H1 (cell line): ENCODE data around the gene PDZRN3. TPM values are rescaled to one million over a fixed set of nuclear protein-coding genes. Genes with fewer than 3 reads are reported as not detected.

Experiments
- CTCF ChIA-PET: fragments of 300-600 bp; sonication (Branson Sonifier 250); formaldehyde crosslinking; loops from one replicate; lab custom pipeline; 2021; ENCODE audit not compliant: partially characterized antibody; lab: Charles Lee
- POLR2A ChIA-PET: fragments of 300-600 bp; sonication (Branson Sonifier 250); formaldehyde crosslinking; loops from one replicate; lab custom pipeline; 2021; ENCODE audit warnings: inconsistent platforms; ENCODE audit not compliant: partially characterized antibody; lab: Charles Lee
- DNase-seq, 2 experiments: peaks; one replicate each; pipeline versions ENCODE4 v3.0.0 to v3.0.0-alpha.2; 2010 to 2022; ENCODE audit warnings: low spot score in 2 of 2, low read depth in 1 of 2, mixed read lengths in 1 of 2
- FAIRE-seq: peaks from 2 replicates; lab custom pipeline; 2011; peaks lifted over from hg19 to GRCh38; lab: Jason Lieb, UNC
- H2AFZ ChIP-seq: 2 replicates; pipeline ENCODE4 v1.8.1; 2012; ENCODE audit warnings: low read length, inconsistent platforms
- H2AK5ac ChIP-seq: 2 replicates; pipeline ENCODE4 v1.6.1; 2013; ENCODE audit warnings: low read depth, low read length
- H2BK120ac ChIP-seq: replicated peaks from 2 replicates; pipeline ENCODE3; 2013; ENCODE audit warnings: low read depth, low read length, inconsistent platforms
- H2BK12ac ChIP-seq: 2 replicates; pipeline ENCODE4 v1.6.1; 2013; ENCODE audit warnings: low read depth, low read length
- H2BK15ac ChIP-seq: 2 replicates; pipeline ENCODE4 v1.6.1; 2013; ENCODE audit warnings: low read length
- H2BK20ac ChIP-seq: 2 replicates; pipeline ENCODE4 v1.6.1; 2013; ENCODE audit warnings: low read length
- H2BK5ac ChIP-seq: 2 replicates; pipeline ENCODE4 v1.6.1; 2013; ENCODE audit warnings: low read depth, low read length
- H3K14ac ChIP-seq: 2 replicates; pipeline ENCODE4 v1.6.1; 2013; ENCODE audit warnings: inconsistent platforms; ENCODE audit not compliant: insufficient read length
- H3K18ac ChIP-seq: 2 replicates; pipeline ENCODE4 v1.6.1; 2013; ENCODE audit warnings: low read length; ENCODE audit errors: extremely low read depth
- H3K23ac ChIP-seq: 2 replicates; pipeline ENCODE4 v1.6.1; 2013; ENCODE audit warnings: inconsistent platforms; ENCODE audit not compliant: insufficient read length
- H3K23me2 ChIP-seq: 2 replicates; pipeline ENCODE4 v1.6.1; 2013; ENCODE audit warnings: low read depth, low read length
- H3K27ac ChIP-seq: 2 replicates; pipeline ENCODE4 v1.6.1; 2011; ENCODE audit warnings: low read depth, low read length, inconsistent platforms
- H3K27me3 ChIP-seq, 4 experiments: replicated peaks in 1 of 4; 1 replicate in 1 of 4; 2 replicates in 3 of 4; pipeline versions ENCODE4 v1.6.1 to v1.8.1; 2011 to 2013; ENCODE audit warnings: low read length in 3 of 4, mild to moderate bottlenecking in 3 of 4, inconsistent platforms in 2 of 4, mixed read lengths in 2 of 4, moderate library complexity in 1 of 4; ENCODE audit not compliant: control insufficient read depth in 3 of 4, insufficient read depth in 3 of 4; ENCODE audit errors: extremely low read depth in 1 of 4
- H3K36me3 ChIP-seq, 4 experiments: 2 replicates each; pipeline versions ENCODE4 v1.6.1 to v1.8.1; 2011 to 2013; ENCODE audit warnings: mild to moderate bottlenecking in 4 of 4, low read length in 3 of 4, moderate library complexity in 2 of 4, control low read depth in 1 of 4, inconsistent platforms in 1 of 4; ENCODE audit not compliant: insufficient read depth in 4 of 4, control insufficient read depth in 2 of 4
- H3K4ac ChIP-seq: replicated peaks from 2 replicates; pipeline ENCODE3; 2013; ENCODE audit warnings: low read length, low read depth, mixed read lengths, inconsistent platforms; ENCODE audit not compliant: insufficient read length
- H3K4me1 ChIP-seq, 4 experiments: replicated peaks in 1 of 4; 1 replicate in 1 of 4; 2 replicates in 3 of 4; pipeline versions ENCODE4 v1.6.1 to v1.8.1; 2011 to 2013; ENCODE audit warnings: low read length in 3 of 4, inconsistent platforms in 2 of 4, mixed read lengths in 1 of 4; ENCODE audit not compliant: insufficient read depth in 4 of 4, control insufficient read depth in 3 of 4
- H3K4me2 ChIP-seq, 2 experiments: 2 replicates each; pipeline versions ENCODE4 v1.6.1 to v1.8.1; 2011 to 2013; ENCODE audit warnings: low read depth in 2 of 2, low read length in 2 of 2, control low read depth in 1 of 2, inconsistent platforms in 1 of 2, mild to moderate bottlenecking in 1 of 2; ENCODE audit not compliant: insufficient read depth in 1 of 2
- H3K4me3 ChIP-seq, 4 experiments: fragments of 200-600, 300-600 bp in 1 of 4; sonication (generic), shearing (Covaris generic), sonication (Bioruptor Twin) in 1 of 4; 2 replicates each; pipeline versions ENCODE4 v1.5.1 to v1.8.1; 2011 to 2016; ENCODE audit warnings: low read length in 4 of 4, low read depth in 3 of 4, control low read depth in 2 of 4, inconsistent platforms in 2 of 4, mild to moderate bottlenecking in 2 of 4, mixed read lengths in 1 of 4, moderate library complexity in 1 of 4; ENCODE audit not compliant: insufficient read depth in 2 of 4; ENCODE audit errors: extremely low read depth in 1 of 4
- H3K56ac ChIP-seq: replicated peaks from 2 replicates; pipeline ENCODE3; 2013; ENCODE audit warnings: low read depth, mild to moderate bottlenecking, mixed read lengths, low read length, inconsistent platforms; ENCODE audit not compliant: insufficient read length
- H3K79me1 ChIP-seq: 2 replicates; pipeline ENCODE4 v1.6.1; 2013; ENCODE audit warnings: low read depth, low read length, control low read depth
- H3K79me2 ChIP-seq, 2 experiments: 2 replicates each; pipeline versions ENCODE4 v1.6.1 to v1.8.1; 2012 to 2013; ENCODE audit warnings: low read length in 2 of 2, mild to moderate bottlenecking in 2 of 2, inconsistent platforms in 1 of 2; ENCODE audit not compliant: insufficient read depth in 2 of 2, control insufficient read depth in 1 of 2
- H3K9ac ChIP-seq, 4 experiments: replicated peaks in 1 of 4; 1 replicate in 1 of 4; 2 replicates in 3 of 4; pipeline versions ENCODE4 v1.6.1 to v1.8.1; 2011 to 2013; ENCODE audit warnings: low read depth in 3 of 4, low read length in 3 of 4, control low read depth in 2 of 4, mild to moderate bottlenecking in 2 of 4, moderate library complexity in 2 of 4, inconsistent platforms in 1 of 4; ENCODE audit errors: extremely low read depth in 1 of 4
- H3K9me3 ChIP-seq, 2 experiments: 2 replicates each; pipeline versions ENCODE4 v1.6.1 to v1.8.1; 2012 to 2013; ENCODE audit warnings: mild to moderate bottlenecking in 2 of 2, moderate library complexity in 2 of 2, control low read depth in 1 of 2, inconsistent platforms in 1 of 2, low read depth in 1 of 2, low read length in 1 of 2, mixed read lengths in 1 of 2; ENCODE audit not compliant: insufficient read depth in 2 of 2
- H4K20me1 ChIP-seq, 2 experiments: replicated peaks in 1 of 2; 2 replicates each; pipeline versions ENCODE3 to v1.8.1; 2011 to 2013; ENCODE audit warnings: inconsistent platforms in 2 of 2, low read length in 2 of 2, mild to moderate bottlenecking in 1 of 2; ENCODE audit not compliant: insufficient read depth in 2 of 2, control insufficient read depth in 1 of 2
- H4K5ac ChIP-seq: 2 replicates; pipeline ENCODE4 v1.6.1; 2013; ENCODE audit warnings: low read length, low read depth, mixed read lengths, inconsistent platforms; ENCODE audit not compliant: insufficient read length
- H4K8ac ChIP-seq: 2 replicates; pipeline ENCODE4 v1.8.0; 2013; ENCODE audit warnings: mild to moderate bottlenecking, moderate library complexity, low read length, inconsistent platforms; ENCODE audit not compliant: insufficient read depth; ENCODE audit errors: extremely low read depth
- H4K91ac ChIP-seq: replicated peaks from 2 replicates; pipeline ENCODE3; 2013; ENCODE audit warnings: low read length, mixed read lengths, inconsistent platforms; ENCODE audit not compliant: insufficient read length
- CBX5 ChIP-seq: fragments of 300-800, 300-1000 bp; sonication (generic); IDR thresholded peaks from 2 replicates; pipeline ENCODE4 v1.7.1; 2016; ENCODE audit warnings: antibody characterized with exemption, low read length, low read depth
- WGBS, 2 experiments: shearing (Covaris generic) in 1 of 2; methylation state at CpG; one replicate each; pipeline versions ENCODE4 v1.1.6 to v1.1.7; 2013 to 2015; ENCODE audit warnings: low lambda C conversion rate in 2 of 2, mixed read lengths in 2 of 2, inconsistent platforms in 1 of 2, low coverage in 1 of 2, missing lambda C conversion rate in 1 of 2; ENCODE audit not compliant: insufficient replicate concordance in 2 of 2, insufficient coverage in 1 of 2, insufficient read length in 1 of 2; ENCODE audit errors: extremely low coverage in 1 of 2, missing lambda C conversion rate in 1 of 2; 5-methylcytosine and 5-hydroxymethylcytosine counted together
- polyA plus RNA-seq, 7 experiments: library from polyadenylated mRNA; depleted of rRNA in 3 of 7; stranded (reverse) in 5 of 7; unstranded in 2 of 7; fragments of >200 nt in 5 of 7; fragments of 200-250 nt in 2 of 7; gene quantifications; 1 replicate in 5 of 7; 2 replicates in 1 of 7; 4 replicates in 1 of 7; pipeline versions ENCODE4 v1.2.1 to v1.2.3, GENCODE V29; 2011 to 2013; ENCODE audit warnings: missing spikeins in 2 of 7, mixed read lengths in 2 of 7
- total RNA-seq: library from RNA; stranded (reverse); fragmentation: NEBNext Ultra II Directional; extraction: Animal tissue kit (Norgen Biotek cat#: 25700); gene quantifications from 2 replicates; pipeline ENCODE4 v1.2.1, GENCODE V29; 2021

The PDZRN3 gene
- total and polyA plus RNA-seq, 2 of the 8 experiments (the other 6 are each of a cell fraction or from before 2014, with no cell fraction given) = 4.2 to 20.5 TPM

DNA sequence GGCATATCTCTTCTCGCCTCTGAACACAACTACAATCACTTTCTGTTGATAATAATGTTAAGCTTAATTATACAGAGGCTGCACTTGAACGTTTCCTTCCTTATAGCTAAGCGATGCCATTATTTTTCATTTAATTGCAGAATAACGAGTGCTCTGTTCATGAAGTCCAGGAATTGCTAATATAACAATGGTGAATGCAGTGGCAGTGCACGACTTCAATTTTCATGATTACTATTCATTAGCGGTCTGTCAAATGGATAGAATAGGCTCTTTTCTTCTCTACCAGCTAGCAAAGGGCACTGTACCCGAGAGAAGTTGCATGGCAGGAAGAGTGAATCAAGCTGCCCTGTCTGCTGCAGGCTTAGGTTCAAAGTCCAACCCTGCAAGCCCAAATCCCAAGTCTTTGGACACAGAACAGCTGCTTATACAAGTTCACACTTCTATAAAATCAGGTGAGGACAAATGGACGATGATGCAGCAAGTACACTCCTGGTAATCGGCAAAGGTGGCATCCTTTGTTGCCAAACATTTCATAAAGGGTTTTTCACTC lies 75.6 kb downstream of the PDZRN3 start:
- Histone ChIP-seq H3K23me2 (no peaks in the 10 kb centered on the region), H3K14ac (no peak overlapping the region), H3K27me3 (no peaks in the 10 kb centered on the region), H4K91ac (no peak overlapping the region), H2AFZ (no peak overlapping the region), H3K56ac (no peak overlapping the region), H4K5ac (no peak overlapping the region), H2BK120ac (no peak overlapping the region), H3K4me1 (peaks cover 0 to 6% (median 3%) of the 10 kb centered on the region in 4 experiments; a peak in 5 of 7 replicates), H3K9ac (no peak overlapping the region), H2BK15ac (no peak overlapping the region), H3K18ac (no peak overlapping the region), H3K4me3 (no peak overlapping the region), H2AK5ac (no peak overlapping the region), H4K8ac (no peak overlapping the region), H2BK20ac (no peak overlapping the region), H3K9me3 (no peaks in the 10 kb centered on the region), H2BK12ac (no peak overlapping the region), H3K79me1 (no peaks in the 10 kb centered on the region; the same call in 1 of the 2 replicates), H3K4ac (no peak overlapping the region), H4K20me1 (peaks cover 0 to 3% of the 10 kb centered on the region in 2 experiments), H3K27ac (no peak overlapping the region), H3K4me2 (no peak overlapping the region), H2BK5ac (no peak overlapping the region), H3K23ac (no peak overlapping the region), H3K79me2 (peaks cover 0 to 2% of the 10 kb centered on the region in 2 experiments; a peak in 1 of 4 replicates), H3K36me3 (no peaks in the 10 kb centered on the region)
- FAIRE-seq (no peak), DNase-seq (no peak)
- 91% methylated on average over 9 of the region's 9 CpGs; no CpG with 5 or more reads in 1 of the 2 experiments for WGBS, 2 experiments
- ChIA-PET CTCF (interaction anchor here (1.3 to 1.4 kb wide), 2 partner anchors 47 to 298 kb away, joined by 3 read pairs; no protein-coding TSS in a partner anchor), POLR2A (no interaction called here)
- no peak for TF ChIP-seq CBX5
